Effector memory CD4-positive, alpha-beta T cell (primary cell): ENCODE data around the gene FAM107B.

Experiments
- DNase-seq, 3 donors: peaks; one replicate each; pipeline ENCODE4 v3.0.0-alpha.2; 2020
- H3K27ac ChIP-seq: 2 replicates; pipeline ENCODE4 v1.7.0; 2013; ENCODE audit warnings: mild to moderate bottlenecking, low read length, moderate library complexity; ENCODE audit not compliant: insufficient read depth, poor library complexity, severe bottlenecking
- H3K27me3 ChIP-seq: replicated peaks from 2 replicates; pipeline ENCODE4 v1.7.0; 2013; ENCODE audit warnings: mild to moderate bottlenecking, low read length; ENCODE audit not compliant: insufficient read depth, control insufficient read depth, poor library complexity, severe bottlenecking
- H3K36me3 ChIP-seq: 2 replicates; pipeline ENCODE4 v1.7.0; 2013; ENCODE audit warnings: mild to moderate bottlenecking, low read length, moderate library complexity; ENCODE audit not compliant: control insufficient read depth, insufficient read depth
- H3K4me1 ChIP-seq: 2 replicates; pipeline ENCODE4 v1.7.0; 2013; ENCODE audit warnings: low read length, mild to moderate bottlenecking; ENCODE audit not compliant: control insufficient read depth, insufficient read depth, poor library complexity, severe bottlenecking
- H3K4me3 ChIP-seq: 2 replicates; pipeline ENCODE4 v1.7.0; 2013; ENCODE audit warnings: low read length, low read depth, mild to moderate bottlenecking; ENCODE audit not compliant: insufficient read depth, poor library complexity, severe bottlenecking
- H3K9me3 ChIP-seq: 2 replicates; pipeline ENCODE4 v1.7.0; 2013; ENCODE audit warnings: mild to moderate bottlenecking, low read length, moderate library complexity; ENCODE audit not compliant: control insufficient read depth

Gene FAM107B

DNA sequence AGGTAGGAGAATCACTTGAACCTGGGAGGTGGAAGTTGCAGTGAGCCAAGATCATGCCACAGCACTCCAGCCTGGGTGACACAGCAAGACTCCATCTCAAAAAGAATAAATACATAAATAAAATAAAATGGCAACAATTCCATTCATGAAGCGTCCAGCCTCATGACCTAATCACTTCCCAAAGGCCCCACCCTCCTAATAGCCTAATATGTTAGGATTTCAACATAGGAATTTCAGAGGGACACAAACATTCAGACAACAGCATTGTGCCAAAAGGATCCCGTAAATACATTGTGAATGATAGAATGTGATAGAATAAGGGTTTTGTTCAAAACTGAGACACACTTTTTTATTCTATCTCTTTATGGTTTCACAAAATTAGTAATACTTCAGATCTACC lies 90.3 kb downstream of the FAM107B start:
- H3K4me1 ChIP-seq = no peaks in the 10 kb centered on the region
- DNase-seq = no peak
- no peak overlapping the region for H3K4me3 ChIP-seq
- H3K27ac ChIP-seq = no peak overlapping the region
- no peaks in the 10 kb centered on the region for H3K9me3 ChIP-seq
- no peaks in the 10 kb centered on the region for H3K27me3 ChIP-seq
- H3K36me3 ChIP-seq = no peaks in the 10 kb centered on the region

DNA sequence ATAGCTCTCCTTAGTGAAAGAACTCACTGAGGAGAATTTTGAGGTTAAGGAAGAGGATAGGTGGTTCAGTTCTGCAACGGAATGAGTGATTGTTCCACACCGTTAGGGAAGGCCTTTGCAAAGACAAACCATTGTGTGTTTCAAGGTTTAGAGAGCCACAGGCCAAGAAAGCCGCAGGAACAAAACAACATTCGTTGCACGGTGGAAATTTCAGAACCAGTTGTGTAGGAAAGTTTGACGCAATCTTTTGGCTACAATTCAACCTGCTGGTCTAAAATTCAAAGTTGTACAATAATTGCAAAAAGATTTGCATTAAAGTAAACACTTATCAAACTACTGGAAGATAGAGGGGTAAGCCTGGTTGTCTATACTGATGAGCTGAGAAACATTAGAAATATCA lies 91.4 kb downstream of the FAM107B start:
- Histone ChIP-seq H3K27ac (no peak overlapping the region), H3K36me3 (no peaks in the 10 kb centered on the region), H3K4me3 (no peak overlapping the region), H3K27me3 (no peaks in the 10 kb centered on the region), H3K9me3 (no peaks in the 10 kb centered on the region), H3K4me1 (no peaks in the 10 kb centered on the region)
- no peak for DNase-seq

DNA sequence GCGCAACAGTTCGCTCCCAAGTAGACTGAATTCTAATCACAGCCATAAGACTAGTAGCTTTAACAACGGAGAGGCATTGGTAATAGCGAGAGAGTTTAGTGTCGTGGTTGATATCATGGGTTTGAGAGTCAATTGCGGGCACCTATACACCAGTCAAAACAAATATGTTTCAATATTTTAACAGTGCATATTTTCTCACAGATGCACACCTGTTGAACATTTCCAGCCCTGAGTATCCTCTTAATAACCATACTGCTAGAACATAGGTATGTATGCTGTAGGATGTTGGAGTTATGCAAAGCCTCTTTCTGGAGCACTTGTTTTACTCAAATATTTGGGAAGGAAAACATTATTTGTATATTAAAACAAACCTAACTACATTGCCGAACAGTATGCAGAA lies 92.9 kb downstream of the FAM107B start:
- H3K27ac ChIP-seq = no peak overlapping the region
- H3K36me3 ChIP-seq = no peaks in the 10 kb centered on the region
- DNase-seq = no peak
- no peaks in the 10 kb centered on the region for H3K4me1 ChIP-seq
- H3K27me3 ChIP-seq = no peaks in the 10 kb centered on the region
- no peaks in the 10 kb centered on the region for H3K9me3 ChIP-seq
- H3K4me3 ChIP-seq = no peak overlapping the region

DNA sequence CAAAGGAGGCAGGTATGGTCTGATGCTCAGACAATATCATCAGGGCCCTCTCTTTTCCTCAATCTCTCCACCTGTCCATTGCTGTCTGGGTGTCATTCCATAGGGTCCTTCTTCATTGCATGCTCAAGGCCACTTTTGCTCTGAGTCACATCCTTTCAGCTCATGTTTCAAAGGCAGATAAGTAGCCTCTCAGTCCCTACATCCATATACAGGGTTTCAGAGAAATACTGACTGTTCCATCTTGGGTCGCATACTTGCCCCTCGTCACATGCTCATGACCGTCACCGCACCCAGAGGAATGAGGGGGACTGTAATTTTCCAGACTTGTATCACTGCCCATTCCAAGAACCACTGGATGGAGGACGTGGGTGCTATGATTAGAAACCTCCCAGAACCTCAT lies 93.4 kb downstream of the FAM107B start:
- H3K9me3 ChIP-seq = no peaks in the 10 kb centered on the region

DNA sequence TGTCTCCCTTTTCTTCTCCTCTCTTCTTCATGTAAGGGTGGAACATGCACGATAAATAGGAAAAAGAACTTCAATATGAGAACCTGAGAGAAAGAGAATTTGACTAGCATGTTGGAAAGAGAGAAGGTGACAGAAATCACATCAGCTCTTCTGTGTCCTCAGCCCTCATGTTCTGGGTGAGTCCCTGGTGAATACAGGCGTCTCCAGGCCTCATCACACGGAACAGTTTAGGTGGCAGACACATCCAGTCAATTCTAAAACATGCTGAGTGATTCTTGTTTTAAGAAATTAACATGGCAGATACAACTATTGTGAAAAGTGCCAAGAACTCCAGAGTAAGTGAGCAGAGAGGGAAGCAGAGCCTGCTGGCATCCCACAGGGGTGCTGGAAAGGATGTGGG lies 96.1 kb downstream of the FAM107B start:
- H3K27ac ChIP-seq = no peak overlapping the region

More for the DNA sequence above, 93.4 kb downstream of the FAM107B start:
- Histone ChIP-seq H3K4me1 (no peaks in the 10 kb centered on the region), H3K4me3 (no peak overlapping the region), H3K27me3 (no peaks in the 10 kb centered on the region), H3K36me3 (no peaks in the 10 kb centered on the region), H3K27ac (no peak overlapping the region)
- no peak for DNase-seq

DNA sequence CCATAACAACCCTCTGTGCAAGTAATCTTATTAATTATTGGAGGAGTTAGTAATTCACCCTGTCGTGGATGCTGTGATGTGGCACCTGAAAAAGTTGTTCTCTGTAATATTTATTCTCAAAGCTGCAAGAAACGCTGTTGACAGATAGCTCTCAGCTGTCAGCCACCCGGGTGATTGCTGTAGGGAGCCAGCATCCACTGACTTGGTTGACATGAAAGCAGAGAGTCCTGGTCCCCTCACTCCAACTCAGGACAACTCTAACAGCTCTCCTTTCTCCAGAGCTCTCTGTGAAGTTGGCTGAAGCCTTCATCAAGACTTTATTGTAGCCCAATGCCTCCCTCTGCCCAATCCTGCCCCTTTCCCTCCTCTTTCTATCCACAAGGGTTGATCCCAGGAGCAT lies 98.0 kb downstream of the FAM107B start:
- H3K4me1 ChIP-seq = no peaks in the 10 kb centered on the region

More for the DNA sequence above, 96.1 kb downstream of the FAM107B start:
- no peak overlapping the region for H3K4me3 ChIP-seq
- DNase-seq = no peak
- no peaks in the 10 kb centered on the region for H3K9me3 ChIP-seq
- H3K27me3 ChIP-seq = no peaks in the 10 kb centered on the region
- no peaks in the 10 kb centered on the region for H3K36me3 ChIP-seq
- no peaks in the 10 kb centered on the region for H3K4me1 ChIP-seq

DNA sequence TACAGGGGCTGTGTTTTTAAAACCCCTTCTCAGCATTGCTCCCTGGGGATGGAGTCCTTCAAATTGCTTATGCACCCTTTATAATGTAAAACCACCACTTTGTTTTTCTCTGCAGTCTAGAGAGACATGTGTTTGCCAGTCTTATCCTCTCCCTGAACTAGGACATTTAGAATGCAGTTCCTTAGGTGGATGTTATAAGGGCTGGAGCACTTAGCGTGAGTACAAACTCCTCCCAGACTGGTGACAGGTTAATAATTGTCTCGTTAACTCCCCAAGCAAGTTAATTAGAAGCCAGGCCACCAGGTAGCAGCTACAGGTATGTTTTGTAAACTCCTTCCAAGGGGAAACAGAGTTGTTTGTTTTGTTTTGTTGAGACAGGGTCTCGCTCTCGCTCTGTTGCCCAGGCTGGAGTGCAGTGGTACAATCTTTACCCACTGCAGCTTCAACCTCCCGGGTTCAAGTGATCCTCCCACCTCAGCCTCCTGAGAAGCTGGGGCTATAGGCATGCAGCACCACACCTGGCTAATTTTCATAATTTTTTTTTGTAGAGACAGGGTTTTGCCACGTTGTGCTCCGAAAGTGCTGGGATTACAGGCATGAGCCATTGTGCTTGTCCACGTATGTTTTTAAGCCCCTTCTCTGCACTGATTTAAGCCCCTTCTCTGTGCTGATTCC lies 100.2 kb downstream of the FAM107B start:
- H3K4me1 ChIP-seq = no peaks in the 10 kb centered on the region
- no peaks in the 10 kb centered on the region for H3K27me3 ChIP-seq
- H3K27ac ChIP-seq = no peak overlapping the region

More for the DNA sequence above, 98.0 kb downstream of the FAM107B start:
- Histone ChIP-seq H3K27ac (no peak overlapping the region), H3K27me3 (no peaks in the 10 kb centered on the region), H3K4me3 (no peak overlapping the region), H3K36me3 (no peaks in the 10 kb centered on the region), H3K9me3 (no peaks in the 10 kb centered on the region)
- DNase-seq = no peak

DNA sequence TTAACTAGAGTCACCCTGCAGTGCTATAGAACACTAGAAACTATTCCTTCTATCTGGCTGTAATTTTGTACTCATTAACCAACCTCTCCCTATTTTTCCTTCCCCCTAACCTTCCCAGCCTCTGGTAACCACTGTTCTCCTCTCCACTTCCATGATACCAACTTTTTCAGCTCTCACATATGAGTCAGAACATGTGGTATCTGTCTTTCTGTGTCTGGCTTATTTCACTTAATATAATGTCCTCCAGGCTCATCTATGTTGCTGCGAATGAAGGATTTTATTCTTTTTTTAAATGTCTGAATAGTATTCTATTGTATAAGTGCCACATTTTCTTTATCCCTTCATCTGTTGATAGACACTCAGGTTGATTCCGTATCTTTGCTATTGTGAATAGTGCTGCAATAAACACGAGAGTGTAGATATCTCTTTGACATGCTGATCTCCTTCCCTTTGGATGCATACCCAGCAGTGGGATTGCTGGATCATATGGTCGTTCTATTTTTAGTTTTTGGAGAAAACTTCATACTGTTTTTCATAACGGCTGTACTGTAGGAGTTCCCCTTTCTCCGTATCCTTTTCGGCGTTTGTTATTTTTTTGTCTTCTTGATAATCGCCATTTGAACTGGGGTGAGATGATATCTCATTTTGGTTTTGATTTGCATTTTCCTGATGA lies 101.4 kb downstream of the FAM107B start:
- Histone ChIP-seq H3K9me3 (no peaks in the 10 kb centered on the region), H3K4me1 (no peaks in the 10 kb centered on the region), H3K27ac (no peak overlapping the region), H3K36me3 (no peaks in the 10 kb centered on the region), H3K27me3 (no peaks in the 10 kb centered on the region), H3K4me3 (no peak overlapping the region)
- no peak for DNase-seq

More for the DNA sequence above, 100.2 kb downstream of the FAM107B start:
- Histone ChIP-seq H3K36me3 (no peaks in the 10 kb centered on the region), H3K4me3 (no peak overlapping the region), H3K9me3 (no peaks in the 10 kb centered on the region)
- DNase-seq = no peak

DNA sequence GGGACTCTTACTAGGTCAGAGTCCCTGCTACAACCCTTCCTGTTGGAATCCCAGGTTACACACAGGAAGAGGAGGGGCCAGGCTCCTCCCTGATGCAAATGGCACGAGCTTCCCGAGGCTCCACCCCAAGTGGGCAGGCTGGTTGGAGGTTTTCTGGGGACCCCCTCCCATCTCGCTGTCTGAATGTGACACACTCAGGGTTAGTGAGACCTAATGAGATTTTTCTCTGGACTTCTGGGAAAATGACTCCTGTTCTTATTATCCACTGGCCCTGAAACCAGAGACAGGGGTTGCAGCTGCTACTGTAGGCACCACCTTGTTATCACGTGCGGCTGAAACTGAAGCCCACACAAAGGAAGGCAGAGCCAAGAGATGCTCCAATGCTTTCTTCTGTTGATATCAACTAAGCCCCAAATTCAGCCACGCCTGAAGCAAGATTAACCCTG lies 103.3 kb downstream of the FAM107B start:
- Histone ChIP-seq H3K36me3 (no peaks in the 10 kb centered on the region), H3K4me1 (no peaks in the 10 kb centered on the region), H3K27me3 (no peaks in the 10 kb centered on the region), H3K9me3 (no peaks in the 10 kb centered on the region), H3K27ac (no peak overlapping the region), H3K4me3 (no peak overlapping the region)
- no peak for DNase-seq

DNA sequence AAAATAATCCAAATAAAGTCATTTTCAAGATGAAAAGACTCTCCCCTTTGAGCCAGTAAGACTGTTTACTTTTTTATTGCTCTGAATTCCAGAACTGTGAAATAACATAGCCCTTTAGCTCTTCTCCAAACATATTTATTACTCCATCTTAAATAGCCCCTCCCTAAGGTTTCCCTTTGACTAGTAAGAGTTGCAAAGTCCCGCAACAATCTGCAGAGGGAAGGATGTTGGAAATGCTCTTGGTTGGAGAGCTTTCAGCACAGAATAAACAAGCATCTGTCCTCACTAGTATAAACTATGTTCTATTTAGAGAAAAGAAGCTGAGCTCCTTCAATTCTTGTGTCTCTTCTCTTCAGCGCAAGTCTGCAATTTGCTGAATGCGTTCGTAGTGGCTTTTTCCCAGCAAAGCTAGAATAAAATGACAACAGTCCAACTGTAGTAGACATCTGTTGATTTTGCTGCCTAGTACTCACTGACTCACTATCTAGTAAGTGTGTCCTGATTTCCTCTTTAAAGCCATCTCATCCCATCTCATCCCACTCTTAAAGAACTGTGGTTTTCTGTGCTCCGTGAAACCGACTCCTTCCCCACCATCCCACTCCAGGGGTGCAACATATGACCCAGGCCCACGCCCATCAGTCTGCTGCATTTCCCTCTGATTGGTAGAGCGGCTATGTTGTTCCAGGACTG lies 104.0 kb downstream of the FAM107B start:
- Histone ChIP-seq H3K27ac (no peak overlapping the region), H3K4me1 (no peaks in the 10 kb centered on the region), H3K27me3 (no peaks in the 10 kb centered on the region), H3K4me3 (no peak overlapping the region), H3K9me3 (no peaks in the 10 kb centered on the region), H3K36me3 (no peaks in the 10 kb centered on the region)
- DNase-seq = no peak
